NCI-H2081 treated with DMSO at 0.1 percent for 48 hours (cell line): ENCODE measurements around the gene IL7R.
"Not testable (repeated sequence)": the region's sequence is repeated elsewhere in the genome, so short reads cannot be mapped to it uniquely, and the experiment has no call there.

Source experiments
- DNase-seq: peaks from one replicate; lab custom pipeline; 2025; lab: John Stamatoyannopoulos, UW

IL7R gene

DNA sequence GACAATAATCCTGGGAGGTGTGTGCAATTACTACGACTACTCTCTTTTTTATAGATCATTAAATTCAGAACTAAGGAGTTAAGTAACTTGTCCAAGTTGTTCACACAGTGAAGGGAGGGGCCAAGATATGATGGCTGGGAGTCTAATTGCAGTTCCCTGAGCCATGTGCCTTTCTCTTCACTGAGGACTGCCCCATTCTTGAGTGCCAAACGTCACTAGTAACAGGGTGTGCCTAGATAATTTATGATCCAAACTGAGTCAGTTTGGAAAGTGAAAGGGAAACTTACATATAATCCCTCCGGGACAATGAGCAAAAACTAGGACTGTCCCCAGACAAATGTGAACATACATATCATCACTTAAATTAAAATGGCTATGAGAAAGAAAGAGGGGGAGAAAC lies 20.2 kb downstream of the IL7R start:
- no peak for DNase-seq

DNA sequence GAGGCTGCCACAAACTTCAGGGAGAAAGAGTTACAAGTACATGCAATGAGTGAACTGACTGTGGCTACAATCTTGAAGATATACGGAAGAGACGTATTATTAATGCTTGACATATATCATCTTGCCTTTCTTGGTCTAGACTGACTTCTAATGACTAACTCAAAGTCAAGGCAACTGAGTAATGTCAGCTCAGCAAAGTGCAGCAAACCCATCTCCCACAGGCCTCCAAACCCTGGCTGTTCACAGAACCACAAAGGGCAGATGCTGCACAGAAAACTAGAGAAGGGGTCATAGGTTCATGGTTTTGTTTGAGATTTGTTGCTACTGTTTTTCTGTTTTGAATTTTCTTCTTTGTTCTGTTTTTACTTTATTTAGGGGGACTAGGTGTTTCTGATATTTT lies 21.0 kb downstream of the IL7R start:
- no peak for DNase-seq

DNA sequence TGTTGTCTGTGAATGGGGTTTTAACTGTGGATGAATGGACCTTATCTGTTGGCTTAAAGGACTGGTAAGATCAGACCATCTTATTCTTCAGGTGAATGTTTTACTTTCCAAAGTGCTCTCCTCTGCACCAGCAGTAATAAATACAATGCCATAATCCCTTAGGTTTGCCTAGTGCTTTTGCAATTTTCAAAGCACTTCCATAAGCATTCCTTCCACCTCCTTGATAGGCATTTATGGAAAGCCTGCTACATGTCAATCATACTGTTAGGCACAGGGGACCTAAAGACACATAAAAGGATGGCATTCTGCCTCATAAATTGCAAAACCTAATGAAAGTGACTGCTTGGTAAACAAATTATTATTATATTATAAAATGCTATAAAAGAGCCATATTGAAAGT lies 21.4 kb downstream of the IL7R start:
- DNase-seq: no peak

DNA sequence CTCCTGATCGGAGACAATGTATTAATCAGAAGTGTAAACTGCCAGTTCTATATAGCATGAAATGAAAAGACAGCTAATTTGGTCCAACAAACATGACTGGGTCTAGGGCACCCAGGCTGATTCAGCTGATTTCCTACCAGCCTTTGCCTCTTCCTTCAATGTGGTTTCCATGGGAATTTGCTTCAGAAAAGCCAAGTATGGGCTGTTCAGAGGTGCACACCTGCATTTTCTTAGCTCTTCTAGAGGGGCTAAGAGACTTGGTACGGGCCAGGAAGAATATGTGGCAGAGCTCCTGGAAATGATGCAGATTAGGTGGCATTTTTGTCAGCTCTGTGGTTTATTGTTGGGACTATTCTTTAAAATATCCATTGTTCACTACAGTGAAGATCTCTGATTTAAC lies 22.4 kb downstream of the IL7R start:
- DNase-seq: no peak

DNA sequence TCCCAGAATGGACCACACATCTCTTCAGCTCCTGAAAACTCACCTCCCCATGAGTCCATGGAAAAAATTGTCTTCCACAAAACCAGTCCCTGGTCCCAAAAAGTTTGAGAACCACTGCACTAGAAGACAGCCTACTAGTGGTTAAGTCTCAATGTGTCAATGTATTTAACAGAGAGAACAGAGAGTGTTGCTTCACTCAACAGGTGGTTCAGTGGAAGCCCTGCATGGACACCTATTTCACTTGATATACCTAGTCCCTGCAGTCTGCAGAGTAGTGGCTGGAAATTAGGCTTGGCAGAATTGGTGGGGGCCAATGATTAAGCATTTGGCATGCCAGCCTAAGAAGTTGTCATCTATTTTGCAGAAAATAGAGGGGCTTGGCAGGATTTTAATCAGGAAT lies 23.0 kb downstream of the IL7R start:
- no peak for DNase-seq

DNA sequence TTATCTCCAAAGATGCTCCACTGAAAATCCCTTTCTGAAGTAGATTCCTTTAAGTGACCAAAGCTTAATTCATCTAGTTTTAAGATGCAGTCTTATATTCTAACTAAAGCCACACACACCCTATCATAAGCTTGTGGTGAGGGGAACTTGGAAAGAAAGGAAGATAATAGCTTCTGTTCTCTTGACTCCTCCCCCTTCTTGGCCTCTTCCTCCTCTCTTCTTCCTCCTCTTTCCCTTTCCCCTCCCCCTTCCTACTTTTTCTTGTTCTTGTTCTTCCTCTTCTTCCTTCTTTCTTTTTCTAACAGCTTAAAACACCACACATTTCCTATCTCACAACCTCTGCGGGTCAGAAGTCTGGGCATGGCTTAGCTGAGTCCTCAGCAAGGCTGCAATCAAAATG lies 23.5 kb downstream of the IL7R start:
- no peak for DNase-seq

DNA sequence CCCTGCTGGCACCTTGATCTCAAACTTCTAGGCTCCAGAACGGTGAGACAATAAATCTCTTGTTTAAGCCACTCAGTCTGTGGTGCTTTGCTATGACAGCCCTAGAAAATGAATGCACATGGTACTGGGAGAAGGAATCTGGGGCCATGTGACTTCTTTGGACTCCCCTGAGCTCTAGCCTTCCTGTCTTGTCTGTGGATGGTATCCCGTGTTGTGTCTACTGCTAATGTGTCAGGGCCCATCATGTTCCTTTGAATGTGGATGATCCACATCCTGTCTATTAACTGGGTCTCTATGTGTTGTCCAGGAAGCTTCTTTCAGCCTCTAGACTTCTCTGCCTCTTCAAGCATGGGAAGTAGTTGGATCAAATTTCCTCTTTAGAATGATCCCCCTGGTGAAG lies 25.1 kb downstream of the IL7R start:
- no peak for DNase-seq

DNA sequence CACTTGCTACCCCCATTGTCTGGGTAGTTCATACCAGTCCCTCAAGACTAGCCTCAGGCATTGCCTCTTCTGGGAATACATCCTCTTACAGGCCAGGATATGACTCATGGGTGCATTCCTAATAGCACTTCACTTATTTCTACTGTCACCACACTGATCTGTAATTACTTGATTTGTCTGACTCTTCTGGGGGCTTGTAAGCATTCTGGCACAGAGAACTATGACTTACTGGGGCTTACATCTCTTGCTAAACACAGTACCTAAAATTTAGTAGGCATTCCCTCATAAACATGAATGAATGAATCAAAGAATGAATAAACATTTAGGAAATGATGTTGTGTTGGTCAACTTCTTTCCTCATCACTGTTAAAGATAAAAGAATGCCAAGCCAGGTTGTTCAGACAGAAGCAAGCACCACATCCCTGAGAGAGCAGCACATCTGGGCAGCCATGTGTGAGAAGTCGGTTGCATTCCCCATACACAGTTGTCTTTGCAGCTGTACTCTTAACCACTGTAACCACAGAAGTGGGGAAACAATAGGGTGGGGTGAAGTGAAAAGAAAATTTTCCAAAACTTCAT lies 27.6 kb downstream of the IL7R start:
- no peak for DNase-seq

DNA sequence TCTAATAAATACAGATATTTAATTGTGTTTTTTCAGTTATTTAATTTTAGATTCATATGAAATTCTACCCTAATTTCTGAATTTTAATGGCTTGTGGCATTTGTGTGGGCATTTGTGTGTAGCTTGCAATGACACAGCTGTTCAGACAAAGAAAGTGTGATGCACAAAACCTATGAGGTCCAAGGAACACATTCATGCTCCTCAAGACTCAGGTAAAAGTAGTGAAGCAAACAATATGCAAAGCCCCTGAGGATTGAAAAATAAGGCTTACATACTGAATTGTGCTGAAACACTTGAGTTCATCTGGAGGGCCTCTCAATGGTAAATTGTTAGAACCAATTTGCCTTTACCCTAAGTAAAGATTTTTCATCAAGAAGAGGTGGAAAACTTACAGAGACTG lies 28.1 kb downstream of the IL7R start:
- no peak for DNase-seq

DNA sequence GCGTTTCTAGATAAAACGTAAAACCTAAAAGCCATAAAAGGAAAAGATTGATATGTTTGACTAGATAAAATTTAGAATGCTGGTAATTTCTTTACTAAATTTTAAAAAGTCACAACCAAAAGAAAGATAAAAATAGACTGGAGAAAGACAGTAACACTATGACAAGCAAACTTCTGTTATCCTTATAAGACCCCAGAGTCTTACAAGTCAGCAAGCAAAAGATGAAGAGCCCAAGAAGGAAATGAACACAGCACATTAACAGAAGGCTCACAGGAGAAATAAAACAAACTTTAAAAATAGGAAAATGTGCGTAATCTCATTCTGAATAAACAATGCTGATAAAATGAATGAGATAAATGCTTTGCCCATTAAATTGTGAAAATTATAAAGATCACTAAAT lies 29.7 kb downstream of the IL7R start:
- no peak for DNase-seq

DNA sequence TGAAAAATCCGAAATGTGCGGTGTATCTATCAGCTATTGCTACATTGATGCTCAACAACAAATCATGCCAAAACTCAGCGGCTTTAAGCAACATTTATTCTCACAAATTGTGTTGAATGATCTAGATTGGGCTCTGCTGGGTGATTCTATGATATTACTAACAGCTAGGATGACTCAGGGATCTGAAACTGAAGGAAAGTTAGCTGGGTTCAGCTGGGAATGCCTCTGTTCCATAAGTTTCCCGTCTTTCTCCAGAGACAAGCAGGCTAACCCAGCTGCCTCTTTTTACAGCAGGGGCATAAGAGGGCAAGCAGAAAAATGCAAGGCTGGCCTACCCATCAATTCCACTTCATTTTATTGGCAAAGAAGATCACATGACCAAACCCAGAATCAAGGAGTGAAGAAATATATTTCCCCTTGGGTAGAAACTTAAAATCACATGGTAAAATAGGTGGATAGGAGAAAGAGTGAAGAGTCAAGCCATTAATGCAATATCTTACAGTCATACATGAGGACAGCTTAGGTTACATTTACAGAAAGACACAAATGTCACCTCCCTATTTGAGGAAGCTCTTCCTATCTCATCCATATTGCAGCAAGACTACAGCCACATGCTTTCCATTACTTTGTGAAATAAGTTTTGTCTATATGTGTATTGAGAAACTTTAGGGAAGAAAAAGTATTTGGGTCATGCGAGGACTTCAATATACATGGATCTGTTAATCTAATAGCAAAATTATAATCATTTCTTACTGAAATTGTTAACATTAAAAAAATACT lies 30.8 kb downstream of the IL7R start:
- DNase-seq: no peak

DNA sequence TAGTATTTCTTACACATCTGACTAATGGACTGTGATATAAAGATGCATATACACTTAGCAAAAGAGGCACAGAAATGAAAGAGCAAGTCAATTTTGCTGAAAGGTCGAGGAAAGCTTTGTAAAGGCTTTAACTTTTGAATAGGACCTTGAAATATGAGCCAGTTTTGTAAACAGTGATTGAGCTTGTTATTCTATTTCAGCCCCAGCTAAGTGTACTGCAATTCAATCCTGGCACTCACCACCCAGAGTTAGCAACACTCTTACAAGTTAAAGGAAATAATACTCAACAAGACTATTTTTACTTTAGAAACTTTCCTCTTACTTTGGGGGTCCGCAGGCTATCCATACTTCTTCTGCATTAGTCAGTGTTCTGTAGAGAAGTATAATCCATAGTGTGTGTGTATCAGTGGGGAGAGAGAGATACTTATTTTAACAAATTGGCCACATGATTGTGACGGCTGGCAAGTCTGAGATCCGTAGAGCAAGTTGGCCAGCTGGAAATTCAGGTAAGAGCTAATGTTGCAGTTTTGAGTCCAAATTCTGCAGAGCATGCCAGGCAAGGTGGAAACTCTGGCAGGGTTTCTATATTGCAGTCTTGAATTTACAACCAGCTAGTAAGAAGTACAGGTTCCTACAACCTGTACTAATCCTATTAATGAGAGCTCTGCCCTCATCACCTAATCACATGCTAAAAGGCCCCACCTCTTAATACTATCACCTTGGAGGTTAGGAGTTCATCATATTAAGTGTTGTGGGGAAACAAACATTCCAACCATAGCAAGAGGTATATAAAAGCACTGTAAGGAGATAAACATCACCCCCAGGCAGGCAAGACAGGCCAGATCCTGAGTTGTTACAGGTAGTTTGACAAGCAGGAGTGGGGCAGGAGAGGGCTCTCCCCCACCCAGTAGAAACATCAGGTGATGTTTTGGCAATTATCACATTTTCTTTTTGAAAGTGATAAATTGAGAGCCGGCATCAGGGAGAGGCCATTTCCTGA lies 33.6 kb downstream of the IL7R start:
- no peak for DNase-seq

DNA sequence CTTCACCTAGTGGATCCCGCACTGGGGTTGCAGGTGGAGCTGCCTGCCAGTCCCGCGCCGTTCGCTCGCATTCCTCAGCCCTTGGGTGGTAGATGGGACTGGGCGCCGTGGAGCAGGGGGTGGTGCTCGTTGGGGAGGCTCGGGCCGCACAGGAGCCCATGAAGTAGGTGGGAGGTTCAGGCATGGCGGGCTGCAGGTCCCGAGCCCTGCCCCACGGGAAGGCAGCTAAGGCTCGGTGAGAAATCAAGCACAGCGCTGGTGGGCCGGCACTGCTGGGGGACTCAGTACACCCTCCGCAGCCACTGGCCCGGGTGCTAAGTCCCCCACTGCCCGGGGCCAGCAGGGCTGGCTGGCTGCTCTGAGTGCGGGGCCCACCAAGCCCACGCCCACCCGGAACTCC lies 36.1 kb downstream of the IL7R start:
- DNase-seq: not testable (repeated sequence)

DNA sequence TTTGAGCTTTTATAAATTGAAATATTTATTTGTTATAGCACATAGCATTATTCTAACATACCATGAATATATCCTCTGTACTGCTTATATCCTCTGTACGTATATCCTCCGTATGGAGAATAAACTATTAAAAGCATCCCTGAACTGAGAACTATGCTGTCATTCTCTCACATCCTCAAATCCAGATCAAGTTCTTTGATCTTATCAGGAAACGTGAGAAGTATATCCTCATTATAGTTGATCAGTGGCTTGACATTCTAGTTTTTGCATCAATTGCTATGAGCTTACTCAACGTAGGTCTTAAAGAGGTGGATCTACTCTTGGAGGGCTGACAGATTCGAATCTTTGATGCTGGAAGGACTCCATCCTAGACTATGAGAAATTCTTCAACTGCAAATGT lies 37.4 kb downstream of the IL7R start:
- DNase-seq: no peak

DNA sequence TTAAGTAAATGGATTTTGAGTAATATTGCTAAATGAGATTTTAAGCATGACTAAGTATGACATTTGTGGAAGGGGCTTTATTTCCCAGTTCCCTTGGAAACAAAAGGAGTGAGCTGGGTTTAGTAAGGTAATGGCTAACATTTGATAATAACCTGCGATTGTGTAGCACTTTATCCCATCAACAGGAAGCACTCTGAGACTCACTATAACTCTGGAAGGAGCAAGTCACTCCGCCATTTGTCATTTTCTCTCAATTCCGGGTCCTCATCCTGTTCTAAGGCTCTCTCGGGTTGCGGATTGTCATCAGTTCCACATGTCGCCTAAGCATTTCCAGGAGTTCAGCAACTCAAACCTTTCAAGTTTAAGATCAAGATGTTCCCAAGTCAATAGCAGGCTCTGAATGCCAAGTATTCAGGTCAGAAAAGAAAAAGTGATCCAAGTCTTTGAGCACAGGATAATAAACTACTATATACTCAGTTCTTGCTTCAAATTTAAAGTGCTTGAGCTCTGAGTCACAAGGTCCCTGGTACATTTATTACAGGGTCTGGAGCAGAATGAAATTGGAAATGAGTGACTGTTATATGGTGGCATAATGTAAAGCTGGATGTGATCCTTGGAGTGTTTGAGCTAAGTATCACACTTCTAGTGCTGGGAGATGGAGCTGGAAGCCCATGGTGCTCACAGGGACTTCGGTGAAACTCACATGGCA lies 42.4 kb downstream of the IL7R start:
- DNase-seq: no peak

DNA sequence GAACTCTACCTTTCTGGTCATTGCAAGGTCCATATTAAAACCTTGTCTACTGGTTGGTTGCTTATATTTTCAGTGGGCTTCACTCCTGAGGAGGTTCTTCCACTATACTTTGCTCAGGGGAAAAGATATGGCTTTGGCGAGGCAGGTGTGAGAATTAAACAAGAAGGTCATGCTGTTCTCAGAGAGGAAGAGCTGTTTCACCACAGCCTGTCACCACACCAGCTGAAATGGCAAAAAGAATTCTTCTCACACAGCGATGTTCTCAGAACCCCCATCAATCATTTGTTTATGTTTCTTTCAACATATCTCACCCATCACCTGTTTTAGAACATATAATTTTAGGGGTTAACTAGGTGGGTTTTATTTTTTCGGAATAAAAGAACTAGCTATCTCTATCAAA lies 43.1 kb downstream of the IL7R start:
- DNase-seq: no peak

DNA sequence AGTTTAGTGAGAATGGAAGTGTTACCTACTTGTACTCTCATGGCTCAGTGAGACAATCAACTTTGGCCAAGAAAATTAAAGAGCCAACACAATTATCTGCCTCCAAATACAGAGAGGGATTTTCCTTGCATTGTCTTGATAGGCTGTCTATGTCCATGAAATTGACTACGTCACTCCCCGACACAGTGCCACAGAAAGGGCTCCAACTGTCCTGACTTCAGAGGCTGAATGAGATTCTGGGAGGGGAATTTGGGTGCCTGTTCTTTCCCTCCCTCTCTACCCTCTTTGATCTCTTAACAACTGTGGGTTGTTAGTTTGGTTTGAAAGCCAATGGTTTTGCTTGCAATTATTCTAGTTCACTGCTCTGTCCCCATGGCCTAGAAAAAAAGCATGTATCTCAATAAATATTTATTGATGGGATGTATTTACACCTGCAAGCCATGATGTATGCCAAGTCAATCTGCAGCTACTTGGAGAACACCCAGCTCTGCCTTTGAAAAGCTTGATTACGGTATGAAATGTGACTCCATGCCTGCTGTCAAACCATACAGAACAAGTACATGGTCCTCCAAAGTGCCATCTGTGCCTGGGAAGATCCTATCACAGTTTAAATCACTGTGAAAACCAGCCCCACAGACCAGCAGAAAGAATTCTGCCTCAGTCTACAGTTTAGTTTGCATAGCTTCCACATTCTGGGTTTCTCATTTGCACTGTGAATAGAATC lies 44.4 kb downstream of the IL7R start:
- no peak for DNase-seq

DNA sequence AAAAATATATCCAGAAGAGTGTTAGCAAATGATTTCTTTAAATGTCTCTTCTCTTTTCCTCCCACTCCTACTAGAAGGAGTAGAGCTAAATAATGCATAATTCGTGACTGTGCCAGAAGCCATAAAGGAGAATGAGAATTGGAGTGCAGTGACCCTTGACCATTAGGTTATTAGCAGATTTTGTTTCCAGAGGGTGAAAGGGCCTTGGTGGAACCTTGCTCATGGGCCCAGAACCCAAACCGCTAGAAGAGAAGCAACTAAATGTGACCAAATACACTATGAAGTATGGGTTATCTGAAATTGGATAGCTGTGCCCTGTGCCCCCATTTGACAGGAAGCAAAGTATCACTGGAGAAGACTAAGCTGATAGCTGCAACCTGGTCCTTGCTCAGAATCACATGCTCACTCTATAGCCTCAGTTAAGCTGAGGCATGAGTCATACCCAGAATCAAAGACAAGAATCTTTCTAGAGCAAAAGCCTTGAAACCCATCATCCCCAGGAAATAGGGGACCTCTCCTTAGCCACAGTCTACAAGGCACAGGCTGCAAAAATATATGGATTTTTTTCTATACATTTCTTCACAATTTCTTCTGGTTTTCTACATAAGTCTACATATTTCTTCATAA lies 45.5 kb downstream of the IL7R start:
- DNase-seq: no peak

DNA sequence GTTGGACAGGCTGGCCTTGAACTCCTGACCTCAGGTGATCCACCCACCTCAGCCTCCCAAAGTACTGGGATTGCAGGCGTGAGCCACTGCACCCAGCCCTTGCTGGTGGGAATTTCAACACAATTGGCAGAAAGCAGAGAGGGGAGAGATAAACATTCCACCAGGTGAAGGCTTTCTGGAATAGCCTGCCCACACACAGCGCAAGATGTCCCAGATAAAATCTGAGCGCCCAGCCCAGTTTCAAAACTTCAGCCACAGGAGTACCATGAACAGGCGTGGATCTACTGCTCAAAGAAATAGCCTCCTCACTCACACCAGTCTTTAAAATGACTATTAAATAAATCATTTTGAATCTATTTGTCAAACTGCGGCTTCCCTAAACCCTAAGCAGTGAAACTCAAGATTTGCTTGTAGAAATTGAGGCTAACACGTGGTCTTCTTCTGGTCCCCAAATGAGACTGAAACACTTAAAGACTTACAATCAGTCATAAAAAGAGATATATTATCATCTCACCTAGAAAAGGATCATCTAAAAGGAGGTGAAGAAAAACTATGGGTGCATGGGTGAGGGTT lies 47.0 kb downstream of the IL7R start:
- DNase-seq: no peak

DNA sequence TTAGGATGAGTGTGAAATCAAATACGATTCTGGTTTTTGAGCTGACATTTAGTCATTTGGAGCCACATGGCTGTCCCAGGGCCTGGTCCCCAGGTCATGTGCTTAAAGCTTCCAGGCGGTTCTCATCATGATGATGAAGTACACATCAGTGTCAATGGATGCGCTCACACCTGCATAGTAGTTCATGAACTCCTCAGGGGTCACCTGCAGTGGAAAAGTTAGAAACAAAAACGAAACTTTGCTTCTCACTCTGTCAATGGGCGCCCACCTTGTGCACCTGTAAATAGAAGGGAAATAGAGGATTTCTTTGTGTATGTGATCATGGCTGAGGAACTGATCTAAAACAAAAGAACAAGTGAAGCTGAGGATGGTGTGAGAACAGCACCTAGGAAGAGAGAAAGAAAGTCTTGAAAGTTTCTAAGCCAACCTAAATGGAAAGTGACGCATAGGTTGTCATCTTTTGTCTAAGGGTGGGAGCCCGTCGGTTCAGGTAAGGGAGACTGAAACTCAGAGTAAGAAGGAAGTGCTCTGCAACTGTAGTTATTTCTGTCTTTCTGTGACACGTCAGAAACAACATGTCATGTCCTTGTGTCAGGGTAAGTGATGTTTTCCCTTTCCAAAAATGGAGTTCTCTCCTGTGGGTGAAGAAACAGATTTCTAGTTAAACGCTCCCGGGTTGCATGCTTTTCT lies 47.9 kb downstream of the IL7R start:
- DNase-seq: no peak
